ENCODE data around the gene APRT.

Gene APRT

GRCh38 chr16:88820385-88821025 is 8.8 kb upstream of the APRT start:
- no peak overlapping the region for H3K4me3 ChIP-seq (ENCODE audit: low read depth in 1 of 2, low read length in 2 of 2)
- peaks cover 12% of the 10 kb centered on the region for H3K36me3 ChIP-seq (ENCODE audit: insufficient read depth, low read length)
- H3K9ac ChIP-seq (ENCODE audit: low read length): no peak overlapping the region
- H3K27me3 ChIP-seq (ENCODE audit: control insufficient read depth in 1 of 2, insufficient read depth in 2 of 2, low read length in 2 of 2): no peaks in the 10 kb centered on the region
- H3K4me1 ChIP-seq (ENCODE audit: insufficient read depth, low read length): no peaks in the 10 kb centered on the region
- no peak overlapping the region for H3K27ac ChIP-seq (ENCODE audit: low read depth, low read length)
- no peaks in the 10 kb centered on the region for H3K9me3 ChIP-seq (ENCODE audit: low read length)

DNA sequence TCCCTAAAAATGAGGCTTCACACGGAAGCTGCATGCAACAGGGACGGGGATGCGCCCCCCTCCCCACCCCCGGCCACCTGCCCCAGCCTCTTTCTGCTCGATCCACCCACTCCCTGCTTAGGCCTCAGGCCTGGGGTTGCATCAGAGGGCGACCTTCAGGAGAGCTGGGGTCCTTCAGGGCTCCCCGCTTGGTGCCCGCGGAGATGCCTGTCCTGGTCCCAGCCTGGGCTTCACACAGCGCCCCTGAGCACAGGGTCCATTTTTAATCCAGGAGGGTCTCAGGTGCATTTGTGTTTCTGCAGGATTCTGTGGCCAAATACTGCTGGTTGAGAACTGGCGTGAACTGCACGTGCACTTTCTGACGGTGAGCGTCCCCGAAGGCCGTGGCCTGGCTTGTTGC is 7.4 kb upstream of the APRT start:
- Histone ChIP-seq H3K9me3 (ENCODE audit: low read length) (no peaks in the 10 kb centered on the region), H3K4me3 (ENCODE audit: low read depth in 1 of 2, low read length in 2 of 2) (no peak overlapping the region), H3K36me3 (ENCODE audit: insufficient read depth, low read length) (peaks cover 12% of the 10 kb centered on the region), H3K27ac (ENCODE audit: low read depth, low read length) (no peak overlapping the region), H3K4me1 (ENCODE audit: insufficient read depth, low read length) (no peaks in the 10 kb centered on the region), H3K27me3 (ENCODE audit: control insufficient read depth in 1 of 2, insufficient read depth in 2 of 2, low read length in 2 of 2) (no peaks in the 10 kb centered on the region), H3K9ac (ENCODE audit: low read length) (no peak overlapping the region)

DNA sequence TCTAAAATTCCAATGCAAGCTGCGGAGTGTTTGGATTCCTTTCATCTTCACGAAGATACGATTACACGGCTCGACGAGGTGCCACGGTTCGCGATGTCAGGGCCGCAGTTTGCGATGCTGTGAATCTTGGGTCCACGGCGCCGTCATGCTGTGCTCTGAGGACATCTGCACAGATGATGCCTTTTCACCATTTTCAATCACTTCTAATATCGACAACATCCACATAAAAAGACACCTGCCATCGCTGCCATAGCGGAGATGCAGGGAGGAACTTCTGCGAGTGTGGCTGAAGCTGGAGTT is 6.8 kb upstream of the APRT start:
- H3K4me1 ChIP-seq (ENCODE audit: insufficient read depth, low read length): no peaks in the 10 kb centered on the region
- H3K9ac ChIP-seq (ENCODE audit: low read length): no peak overlapping the region
- H3K4me3 ChIP-seq (ENCODE audit: low read depth in 1 of 2, low read length in 2 of 2): no peak overlapping the region
- peaks cover 12% of the 10 kb centered on the region for H3K36me3 ChIP-seq (ENCODE audit: insufficient read depth, low read length)
- H3K27ac ChIP-seq (ENCODE audit: low read depth, low read length): no peak overlapping the region
- H3K27me3 ChIP-seq (ENCODE audit: control insufficient read depth in 1 of 2, insufficient read depth in 2 of 2, low read length in 2 of 2): no peaks in the 10 kb centered on the region
- no peaks in the 10 kb centered on the region for H3K9me3 ChIP-seq (ENCODE audit: low read length)

DNA sequence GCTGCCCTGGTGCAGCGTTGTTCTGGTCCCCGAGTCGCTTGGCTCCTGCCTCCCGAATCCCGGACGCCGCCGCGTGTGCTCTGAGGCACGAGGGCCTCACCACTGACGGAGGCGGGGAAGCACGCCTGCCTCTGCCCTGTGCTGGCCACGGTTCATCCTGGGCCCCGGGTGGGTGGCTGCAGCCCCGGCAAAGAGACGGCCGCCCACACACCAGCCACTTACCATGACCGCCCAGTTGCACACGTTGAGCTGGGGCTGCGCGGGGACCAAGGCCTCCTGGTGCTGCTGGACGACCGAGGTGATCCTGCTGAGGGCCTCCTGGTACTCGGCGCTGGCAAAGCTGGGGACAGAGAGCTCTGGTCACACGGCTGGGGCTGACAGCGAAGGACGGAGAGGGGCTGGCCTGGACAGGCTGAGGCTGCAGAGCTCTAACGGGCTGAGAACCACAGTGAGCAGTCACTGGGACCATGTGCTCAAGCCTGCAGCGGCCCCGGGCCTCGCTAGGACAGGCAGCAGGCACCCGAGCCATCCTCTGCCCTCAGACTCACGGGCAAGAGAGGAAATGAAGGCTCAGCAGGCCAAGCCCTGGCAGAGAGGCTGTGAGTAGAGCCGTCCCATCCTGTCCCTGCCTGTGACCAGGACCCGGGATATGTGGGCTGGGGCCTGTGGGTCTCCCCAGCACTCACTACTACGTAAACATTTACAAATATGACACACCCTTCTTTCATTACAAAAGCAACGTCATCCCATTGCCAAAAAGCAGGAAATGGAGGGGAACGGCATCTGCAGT is 6.3 kb upstream of the APRT start:
- H3K27me3 ChIP-seq (ENCODE audit: control insufficient read depth in 1 of 2, insufficient read depth in 2 of 2, low read length in 2 of 2): no peaks in the 10 kb centered on the region
- H3K36me3 ChIP-seq (ENCODE audit: insufficient read depth, low read length): peaks cover 11% of the 10 kb centered on the region
- H3K9ac ChIP-seq (ENCODE audit: low read length): no peak overlapping the region
- no peaks in the 10 kb centered on the region for H3K9me3 ChIP-seq (ENCODE audit: low read length)
- no peak overlapping the region for H3K4me3 ChIP-seq (ENCODE audit: low read depth in 1 of 2, low read length in 2 of 2)
- no peaks in the 10 kb centered on the region for H3K4me1 ChIP-seq (ENCODE audit: insufficient read depth, low read length)
- H3K27ac ChIP-seq (ENCODE audit: low read depth, low read length): no peak overlapping the region

DNA sequence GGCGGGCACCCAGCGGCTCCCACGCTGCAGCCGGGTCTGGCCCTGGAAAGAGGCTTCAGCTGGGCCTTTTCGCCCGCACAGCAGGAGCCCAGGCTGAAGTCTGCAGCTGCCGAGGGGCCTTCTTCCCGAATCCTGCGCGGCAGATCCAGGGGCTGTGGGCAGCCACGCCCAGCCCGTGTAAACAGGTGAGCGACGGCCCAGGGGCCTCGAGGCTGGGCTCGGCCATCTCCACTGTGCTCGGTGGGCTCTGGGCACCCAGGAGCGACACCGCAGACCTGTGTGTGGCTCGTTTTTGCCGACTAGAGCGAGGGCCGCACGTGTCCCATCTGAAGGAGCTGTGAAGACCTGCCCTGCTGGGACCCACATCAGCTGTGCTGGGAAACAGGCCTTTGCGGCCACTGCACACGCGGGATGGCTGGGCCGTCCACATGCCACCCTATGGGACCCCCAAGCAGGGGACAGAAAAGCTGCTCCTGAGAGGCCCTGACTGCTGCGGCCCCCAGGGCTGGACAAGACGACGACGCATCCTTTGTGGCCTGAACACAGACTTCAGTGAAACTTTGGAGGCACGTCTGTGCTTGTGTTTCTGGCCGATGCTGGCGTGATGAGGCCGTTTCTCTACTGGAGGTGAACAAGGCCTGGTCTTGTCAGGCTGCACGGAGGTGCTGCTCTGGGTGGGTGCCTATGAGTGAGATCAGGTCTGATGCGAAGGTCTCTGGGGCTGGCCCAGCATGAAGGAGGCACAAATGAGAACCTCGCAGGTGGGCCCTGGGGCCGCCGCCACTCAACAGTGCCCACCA is 5.2 kb upstream of the APRT start:
- no peak overlapping the region for H3K27ac ChIP-seq (ENCODE audit: low read depth, low read length)
- H3K4me3 ChIP-seq (ENCODE audit: low read depth in 1 of 2, low read length in 2 of 2): no peak overlapping the region
- H3K36me3 ChIP-seq (ENCODE audit: insufficient read depth, low read length): peaks cover under 1% of the 10 kb centered on the region
- H3K9ac ChIP-seq (ENCODE audit: low read length): no peak overlapping the region
- no peaks in the 10 kb centered on the region for H3K27me3 ChIP-seq (ENCODE audit: control insufficient read depth in 1 of 2, insufficient read depth in 2 of 2, low read length in 2 of 2)
- no peaks in the 10 kb centered on the region for H3K9me3 ChIP-seq (ENCODE audit: low read length)
- no peaks in the 10 kb centered on the region for H3K4me1 ChIP-seq (ENCODE audit: insufficient read depth, low read length)

DNA sequence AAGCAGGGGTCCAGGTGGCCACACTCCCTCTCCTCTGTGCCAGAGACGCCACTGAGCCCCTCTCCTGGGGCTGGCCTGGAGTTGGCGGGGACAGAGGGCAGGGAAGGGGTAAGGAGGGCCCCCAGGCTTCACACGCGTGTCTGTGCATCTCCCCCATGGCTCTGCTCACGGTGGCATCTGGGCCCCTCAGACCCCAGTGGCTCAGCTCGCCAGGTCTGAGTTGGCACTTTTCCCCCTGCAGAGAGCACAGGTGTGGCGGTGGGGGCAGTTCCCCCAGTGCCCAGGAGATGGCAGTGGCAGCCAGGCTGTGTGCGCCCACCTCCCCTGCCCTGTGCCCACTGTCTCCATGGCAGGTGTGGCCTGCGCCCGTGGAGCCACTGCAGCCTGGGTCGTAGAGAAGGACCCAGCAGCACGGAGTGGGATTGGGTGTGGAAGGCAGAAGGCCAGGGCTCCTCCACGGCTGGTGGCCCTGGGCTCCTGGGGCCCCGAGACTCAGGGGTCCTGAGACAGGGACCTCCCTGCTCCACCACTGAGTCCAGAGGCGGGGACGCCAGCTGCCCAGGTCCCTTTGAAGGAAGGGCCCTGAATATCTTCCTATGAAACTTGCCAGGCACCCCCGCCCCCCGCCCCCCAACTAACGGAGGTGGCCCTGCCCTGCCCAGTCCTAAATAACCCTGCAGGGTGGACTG is 4.3 kb upstream of the APRT start:
- H3K27ac ChIP-seq (ENCODE audit: low read depth, low read length): no peak overlapping the region
- H3K4me3 ChIP-seq (ENCODE audit: low read depth in 1 of 2, low read length in 2 of 2): no peak overlapping the region

GRCh38 chr16:88815227-88815626 is 3.5 kb upstream of the APRT start:
- Histone ChIP-seq H3K9me3 (ENCODE audit: low read length) (no peaks in the 10 kb centered on the region), H3K27me3 (ENCODE audit: control insufficient read depth in 1 of 2, insufficient read depth in 2 of 2, low read length in 2 of 2) (no peaks in the 10 kb centered on the region), H3K4me1 (ENCODE audit: insufficient read depth, low read length) (peaks cover 9% of the 10 kb centered on the region), H3K36me3 (ENCODE audit: insufficient read depth, low read length) (no peaks in the 10 kb centered on the region), H3K4me3 (ENCODE audit: low read depth in 1 of 2, low read length in 2 of 2) (no peak overlapping the region), H3K27ac (ENCODE audit: low read depth, low read length) (no peak overlapping the region), H3K9ac (ENCODE audit: low read length) (no peak overlapping the region)

More for the DNA sequence above, 4.3 kb upstream of the APRT start:
- Histone ChIP-seq H3K9ac (ENCODE audit: low read length) (no peak overlapping the region), H3K27me3 (ENCODE audit: control insufficient read depth in 1 of 2, insufficient read depth in 2 of 2, low read length in 2 of 2) (no peaks in the 10 kb centered on the region), H3K4me1 (ENCODE audit: insufficient read depth, low read length) (peaks cover under 1% of the 10 kb centered on the region), H3K9me3 (ENCODE audit: low read length) (no peaks in the 10 kb centered on the region), H3K36me3 (ENCODE audit: insufficient read depth, low read length) (no peaks in the 10 kb centered on the region)

DNA sequence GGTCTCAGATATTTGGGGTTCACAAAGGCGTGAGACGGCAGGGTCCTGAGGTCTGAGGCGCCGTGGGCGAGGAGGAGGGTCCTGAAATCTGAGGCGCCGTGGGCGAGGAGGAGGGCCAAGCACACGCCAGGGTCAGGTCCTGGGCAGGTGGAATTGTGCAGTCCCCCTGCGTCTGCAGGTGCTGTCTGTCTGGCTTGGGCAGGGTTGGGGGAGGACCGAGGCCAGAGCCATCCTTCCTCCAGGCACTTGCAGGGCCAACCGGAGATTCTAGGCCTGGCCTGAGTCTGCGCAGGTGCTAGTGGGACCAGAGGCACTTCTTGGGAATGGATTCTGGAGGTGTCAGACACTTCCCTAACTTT is 2.4 kb upstream of the APRT start:
- H3K27me3 ChIP-seq (ENCODE audit: control insufficient read depth in 1 of 2, insufficient read depth in 2 of 2, low read length in 2 of 2): no peaks in the 10 kb centered on the region
- no peak overlapping the region for H3K4me3 ChIP-seq (ENCODE audit: low read depth in 1 of 2, low read length in 2 of 2)
- no peak overlapping the region for H3K9ac ChIP-seq (ENCODE audit: low read length)
- no peaks in the 10 kb centered on the region for H3K36me3 ChIP-seq (ENCODE audit: insufficient read depth, low read length)
- no peak overlapping the region for H3K27ac ChIP-seq (ENCODE audit: low read depth, low read length)
- no peaks in the 10 kb centered on the region for H3K9me3 ChIP-seq (ENCODE audit: low read length)
- H3K4me1 ChIP-seq (ENCODE audit: insufficient read depth, low read length): peaks cover 13% of the 10 kb centered on the region

DNA sequence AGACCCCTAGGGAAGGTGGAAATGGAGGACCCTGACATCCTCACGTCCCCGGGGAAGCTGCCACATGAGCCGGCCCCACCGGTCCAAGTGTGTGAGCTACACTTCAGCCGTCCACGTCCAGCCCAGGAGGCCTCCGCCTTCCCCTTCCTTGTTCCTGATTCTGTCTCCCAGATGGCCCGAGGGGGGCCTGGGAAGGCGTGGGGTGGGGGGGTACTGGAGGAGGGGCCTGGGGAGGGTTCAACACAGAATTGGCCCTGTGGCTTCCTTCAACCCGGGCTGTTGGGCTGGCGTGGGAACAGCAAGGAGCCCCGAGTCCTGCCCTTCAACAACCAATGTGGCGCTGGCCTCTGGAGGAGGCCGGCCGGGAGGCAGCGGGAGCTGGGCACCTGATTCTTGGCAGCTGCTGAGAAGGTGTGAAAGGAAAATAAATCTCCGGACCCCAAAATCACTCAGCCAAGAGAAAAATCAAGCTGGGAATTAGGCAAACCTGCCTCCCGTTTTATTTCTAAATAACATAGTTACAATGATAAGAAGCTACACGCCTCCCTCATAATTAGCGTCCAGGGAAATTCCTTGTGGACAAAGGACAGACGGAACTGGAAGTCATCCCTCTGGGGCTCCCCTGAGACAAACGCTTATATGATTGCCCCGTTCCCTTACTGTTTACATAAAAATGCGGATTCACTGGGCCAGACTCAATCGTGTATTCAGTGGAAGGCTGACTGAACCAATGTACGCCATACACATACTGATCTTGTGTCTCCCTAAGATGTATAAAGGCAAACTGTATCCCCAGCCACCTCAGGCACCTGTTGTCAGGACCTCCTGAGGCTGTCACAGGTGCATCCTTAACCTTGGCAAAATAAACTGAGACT is 1.8 kb upstream of the APRT start:
- H3K4me1 ChIP-seq (ENCODE audit: insufficient read depth, low read length): peaks cover 13% of the 10 kb centered on the region
- no peak overlapping the region for H3K9ac ChIP-seq (ENCODE audit: low read length)
- H3K9me3 ChIP-seq (ENCODE audit: low read length): no peaks in the 10 kb centered on the region
- no peaks in the 10 kb centered on the region for H3K27me3 ChIP-seq (ENCODE audit: control insufficient read depth in 1 of 2, insufficient read depth in 2 of 2, low read length in 2 of 2)
- no peak overlapping the region for H3K27ac ChIP-seq (ENCODE audit: low read depth, low read length)
- H3K36me3 ChIP-seq (ENCODE audit: insufficient read depth, low read length): no peaks in the 10 kb centered on the region
- H3K4me3 ChIP-seq (ENCODE audit: low read depth in 1 of 2, low read length in 2 of 2): no peak overlapping the region

DNA sequence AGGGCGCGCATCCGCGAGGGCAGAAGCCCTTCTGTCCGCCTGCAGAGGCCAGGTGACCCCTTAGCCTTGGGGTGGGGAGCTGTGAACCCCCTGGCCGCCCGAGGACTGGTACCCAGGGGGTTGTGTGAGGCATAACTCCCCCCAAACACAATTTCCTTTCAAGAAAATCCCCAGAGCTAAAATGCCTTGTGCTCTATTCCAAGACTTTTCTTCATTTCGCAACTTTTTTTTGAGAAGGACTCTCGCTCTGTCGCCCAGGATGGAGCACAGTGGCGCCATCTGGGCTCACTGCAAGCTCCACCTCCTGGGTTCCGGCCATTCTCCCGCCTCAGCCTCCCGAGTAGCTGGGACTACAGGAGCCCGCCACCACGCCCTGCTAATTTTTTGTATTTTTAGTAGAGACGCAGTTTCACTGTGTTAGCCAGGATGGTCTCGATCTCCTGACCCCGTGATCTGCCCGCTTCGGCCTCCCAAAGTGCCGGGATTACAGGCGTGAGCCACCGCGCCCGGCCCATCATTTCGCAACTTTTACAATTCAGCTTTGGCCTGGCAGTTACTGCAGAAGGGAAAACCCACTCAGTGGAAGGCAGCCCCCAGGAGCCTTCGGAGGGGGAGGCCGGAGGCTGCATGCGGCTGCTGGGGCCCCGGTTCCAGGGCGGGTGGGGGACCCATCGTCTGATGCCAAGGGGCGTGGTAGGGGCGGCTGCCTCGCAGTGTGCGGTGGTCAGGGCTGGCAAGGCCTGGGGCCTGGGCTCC is 963 bp upstream of the APRT start:
- H3K9me3 ChIP-seq (ENCODE audit: low read length): no peaks in the 10 kb centered on the region

More for the DNA sequence above, 963 bp upstream of the APRT start:
- H3K36me3 ChIP-seq (ENCODE audit: insufficient read depth, low read length): no peaks in the 10 kb centered on the region
- no peaks in the 10 kb centered on the region for H3K27me3 ChIP-seq (ENCODE audit: control insufficient read depth in 1 of 2, insufficient read depth in 2 of 2, low read length in 2 of 2)
- H3K4me3 ChIP-seq (ENCODE audit: low read depth in 1 of 2, low read length in 2 of 2): peak overlapping the region; percentile 75 to 77
- H3K9ac ChIP-seq (ENCODE audit: low read length): no peak overlapping the region
- peak overlapping the region; percentile 89 for H3K27ac ChIP-seq (ENCODE audit: low read depth, low read length)
- peaks cover 13% of the 10 kb centered on the region for H3K4me1 ChIP-seq (ENCODE audit: insufficient read depth, low read length)
